Measurements from ENCODE around the gene ZNF124. TPM values are rescaled to one million over a fixed set of nuclear protein-coding genes. Genes with fewer than 3 reads are reported as not detected.
"Not testable (repeated sequence)": the region's sequence is repeated elsewhere in the genome, so short reads cannot be mapped to it uniquely, and the experiment has no call there.

Gene ZNF124
- polyA plus RNA-seq, 1 donor from 2014 or later = 23.6 TPM

- Histone ChIP-seq H3K36me3 (ENCODE audit: insufficient read depth, low read length) (no peaks in the 10 kb centered on the region), H3K27ac (ENCODE audit: low read length) (no peak overlapping the region)
Observed at GRCh38 chr1:247172996-247173395, 1.2 kb upstream of the ZNF124 start.

GRCh38 chr1:247171443-247171842 is 377 bp downstream of the ZNF124 start:
- not testable (repeated sequence) for H3K9me2 ChIP-seq (ENCODE audit: insufficient read depth, low read length); H3F3A ChIP-seq (ENCODE audit: insufficient read depth, low read length, poor library complexity, severe bottlenecking); H3K9ac ChIP-seq (ENCODE audit: low read length); H3K4me2 ChIP-seq (ENCODE audit: low read length); H3K27ac ChIP-seq (ENCODE audit: low read length); H3K27me3 ChIP-seq (ENCODE audit: insufficient read depth, low read depth, low read length); H2AFZ ChIP-seq (ENCODE audit: low read depth, low read length); H3K36me3 ChIP-seq (ENCODE audit: insufficient read depth, low read length); H3K9me3 ChIP-seq (ENCODE audit: low read length); H4K20me1 ChIP-seq (ENCODE audit: insufficient read depth); H3K4me3 ChIP-seq (ENCODE audit: low read length)
- H3K79me2 ChIP-seq (replicated peaks; ENCODE audit: insufficient read depth, low read length) = peaks cover 27% of the 10 kb centered on the region

More at GRCh38 chr1:247172996-247173395, 1.2 kb upstream of the ZNF124 start:
- no peaks in the 10 kb centered on the region for H4K20me1 ChIP-seq (ENCODE audit: insufficient read depth)
- H3K79me2 ChIP-seq (replicated peaks; ENCODE audit: insufficient read depth, low read length) = peaks cover 14% of the 10 kb centered on the region
- H3F3A ChIP-seq (ENCODE audit: insufficient read depth, low read length, poor library complexity, severe bottlenecking) = no peaks in the 10 kb centered on the region
- H3K9me3 ChIP-seq (ENCODE audit: low read length) = no peaks in the 10 kb centered on the region
- no peak overlapping the region for H2AFZ ChIP-seq (ENCODE audit: low read depth, low read length)
- H3K4me3 ChIP-seq (ENCODE audit: low read length) = no peak overlapping the region
- H3K27me3 ChIP-seq (ENCODE audit: insufficient read depth, low read depth, low read length) = no peaks in the 10 kb centered on the region
- H3K9ac ChIP-seq (ENCODE audit: low read length) = no peak overlapping the region
- no peak overlapping the region for H3K4me2 ChIP-seq (ENCODE audit: low read length)
- no peaks in the 10 kb centered on the region for H3K9me2 ChIP-seq (ENCODE audit: insufficient read depth, low read length)
- no peak for TF ChIP-seq POLR2AphosphoS5 (IDR thresholded peaks at IDR 0.05)
- TF ChIP-seq CTCF (IDR thresholded peaks at IDR 0.05; ENCODE audit: poor library complexity, severe bottlenecking) = no peak
- no peak for TF ChIP-seq MXI1 (conservative IDR thresholded peaks at IDR 0.05; ENCODE audit: poor library complexity, severe bottlenecking)
- no peak for TF ChIP-seq EZH2 (IDR thresholded peaks at IDR 0.05; ENCODE audit: borderline replicate concordance, insufficient read depth, low read length, poor library complexity, severe bottlenecking)
- no peak for TF ChIP-seq SMC3 (conservative IDR thresholded peaks at IDR 0.05; ENCODE audit: poor library complexity)

- no peaks in the 10 kb centered on the region for H3K9me2 ChIP-seq (ENCODE audit: insufficient read depth, low read length)
- H3F3A ChIP-seq (ENCODE audit: insufficient read depth, low read length, poor library complexity, severe bottlenecking) = no peaks in the 10 kb centered on the region
- no peaks in the 10 kb centered on the region for H3K27me3 ChIP-seq (ENCODE audit: insufficient read depth, low read depth, low read length)
- H4K20me1 ChIP-seq (ENCODE audit: insufficient read depth) = no peaks in the 10 kb centered on the region
- H3K27ac ChIP-seq (ENCODE audit: low read length) = no peak overlapping the region
- H3K79me2 ChIP-seq (replicated peaks; ENCODE audit: insufficient read depth, low read length) = peaks cover 84% of the 10 kb centered on the region
- no peak for TF ChIP-seq RAD21 (conservative IDR thresholded peaks at IDR 0.05)
- no peak for TF ChIP-seq EZH2 (IDR thresholded peaks at IDR 0.05; ENCODE audit: borderline replicate concordance, insufficient read depth, low read length, poor library complexity, severe bottlenecking)
- TF ChIP-seq MXI1 (conservative IDR thresholded peaks at IDR 0.05; ENCODE audit: poor library complexity, severe bottlenecking) = no peak
- no peak for TF ChIP-seq SMC3 (conservative IDR thresholded peaks at IDR 0.05; ENCODE audit: poor library complexity)
- no peak for TF ChIP-seq POLR2AphosphoS5 (IDR thresholded peaks at IDR 0.05)
- no peak for TF ChIP-seq REST (IDR thresholded peaks at IDR 0.05; ENCODE audit: borderline replicate concordance)
- no peak for TF ChIP-seq CTCF (IDR thresholded peaks at IDR 0.05; ENCODE audit: poor library complexity, severe bottlenecking)
- no peak for TF ChIP-seq TAF1 (IDR thresholded peaks at IDR 0.05; ENCODE audit: low read depth)
- no peak for TF ChIP-seq EP300 (conservative IDR thresholded peaks at IDR 0.05; ENCODE audit: poor library complexity, severe bottlenecking)
- peaks cover 12% of the 10 kb centered on the region for H3K9me3 ChIP-seq (ENCODE audit: low read length)
- no peak overlapping the region for H2AFZ ChIP-seq (ENCODE audit: low read depth, low read length)
- H3K4me3 ChIP-seq (ENCODE audit: low read length) = no peak overlapping the region
- H3K9ac ChIP-seq (ENCODE audit: low read length) = no peak overlapping the region
- no peaks in the 10 kb centered on the region for H3K36me3 ChIP-seq (ENCODE audit: insufficient read depth, low read length)
- H3K4me2 ChIP-seq (ENCODE audit: low read length) = no peak overlapping the region
Observed at GRCh38 chr1:247165674-247166073, 6.1 kb downstream of the ZNF124 start.

All from neural cell (in vitro differentiated cells).